GM04504 (cell line): ENCODE measurements around the gene ANKRD33B.

Experiments
- DNase-seq: peaks from one replicate; pipeline ENCODE4 v3.0.0-alpha.2; 2012; ENCODE audit warnings: low read depth

ANKRD33B gene

DNA sequence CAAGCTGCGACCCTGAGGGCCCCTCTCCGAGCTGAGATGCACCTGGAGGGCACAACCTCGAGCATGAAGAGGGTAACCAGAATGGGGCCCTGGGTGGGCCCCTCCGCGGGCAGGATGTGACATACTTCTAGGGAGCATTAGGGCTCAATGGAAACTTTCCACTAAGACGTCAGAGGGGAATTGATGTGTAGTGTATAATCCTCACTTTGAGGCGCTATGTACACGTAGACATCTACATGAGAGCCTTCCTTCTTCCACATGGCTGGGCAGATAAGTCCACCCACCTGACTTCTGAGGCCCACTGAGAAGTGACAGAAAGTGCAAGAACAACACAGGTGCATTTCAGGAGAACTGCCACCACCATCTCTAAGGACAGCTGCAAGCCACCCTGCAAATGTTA, 136.1 kb downstream of the ANKRD33B start:
- no peak for DNase-seq

DNA sequence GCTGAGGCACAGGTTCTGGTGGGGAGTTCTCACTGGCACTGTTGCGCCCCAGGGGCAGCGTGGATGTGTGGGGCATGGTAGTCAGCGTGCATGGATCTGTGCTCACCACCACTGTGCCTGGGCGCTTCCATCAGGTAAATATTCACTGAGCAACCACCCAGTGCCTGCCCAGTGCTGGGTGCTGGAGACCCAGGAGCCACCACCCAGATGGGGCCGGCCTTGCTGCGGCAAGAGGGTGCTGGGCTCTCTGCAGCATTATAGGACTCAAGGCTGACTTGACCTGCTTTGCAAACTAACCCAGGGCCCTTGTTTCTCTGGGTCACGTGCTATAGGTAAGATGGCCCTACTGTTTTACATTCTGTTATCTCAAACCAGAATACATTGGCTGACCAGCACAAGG, 136.6 kb downstream of the ANKRD33B start:
- DNase-seq: no peak

DNA sequence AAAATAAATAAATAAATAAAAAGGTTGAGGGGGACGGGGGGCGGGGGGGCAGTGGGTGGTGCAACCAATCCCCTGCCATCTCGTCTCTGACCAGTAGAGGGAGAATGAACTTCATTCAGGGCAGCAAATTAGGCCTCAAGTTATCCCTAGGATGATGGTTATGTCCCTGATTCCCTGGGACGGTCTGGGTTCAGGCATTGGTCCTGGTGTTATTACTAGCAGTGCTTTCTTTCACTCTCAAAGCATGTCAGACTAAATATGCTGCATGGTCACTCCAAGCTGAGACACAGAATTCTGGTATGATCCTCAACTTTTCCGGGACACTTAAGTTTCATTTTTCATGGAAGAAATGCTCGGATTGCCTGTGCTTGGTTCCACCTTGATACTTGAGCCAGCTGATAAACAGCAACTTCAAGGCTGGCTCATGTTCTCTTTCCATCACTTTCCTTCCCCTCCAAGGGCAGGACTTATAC, 137.7 kb downstream of the ANKRD33B start:
- DNase-seq: no peak

DNA sequence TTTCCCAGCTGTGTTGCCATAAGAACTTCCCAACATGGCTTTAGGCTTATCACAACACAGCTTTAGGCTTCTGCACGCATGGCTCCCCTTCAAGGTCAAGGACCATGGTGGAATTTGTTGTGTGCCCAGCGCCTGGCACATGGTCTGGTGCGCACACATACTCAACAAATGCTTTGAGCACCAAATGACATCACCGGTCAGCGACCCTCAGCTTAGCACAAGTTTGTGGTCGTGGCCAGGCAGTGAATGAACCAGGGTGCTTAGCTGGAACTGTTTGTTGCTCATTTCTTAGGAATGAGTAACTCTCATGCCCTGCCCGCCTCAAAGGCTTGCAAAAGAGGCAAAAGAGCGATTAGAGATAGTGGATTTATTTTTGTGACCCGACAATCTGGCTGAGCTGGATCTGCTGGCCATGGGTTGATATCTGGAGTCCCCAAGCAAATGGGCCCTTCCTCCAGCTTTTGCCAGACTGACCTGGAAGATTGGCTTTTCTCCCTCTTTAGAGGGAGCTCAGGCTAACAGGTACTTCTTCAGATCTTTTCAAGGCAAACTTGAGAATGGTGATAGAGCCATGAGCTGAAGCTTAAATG, 138.3 kb downstream of the ANKRD33B start:
- peak; percentile 36 for DNase-seq

DNA sequence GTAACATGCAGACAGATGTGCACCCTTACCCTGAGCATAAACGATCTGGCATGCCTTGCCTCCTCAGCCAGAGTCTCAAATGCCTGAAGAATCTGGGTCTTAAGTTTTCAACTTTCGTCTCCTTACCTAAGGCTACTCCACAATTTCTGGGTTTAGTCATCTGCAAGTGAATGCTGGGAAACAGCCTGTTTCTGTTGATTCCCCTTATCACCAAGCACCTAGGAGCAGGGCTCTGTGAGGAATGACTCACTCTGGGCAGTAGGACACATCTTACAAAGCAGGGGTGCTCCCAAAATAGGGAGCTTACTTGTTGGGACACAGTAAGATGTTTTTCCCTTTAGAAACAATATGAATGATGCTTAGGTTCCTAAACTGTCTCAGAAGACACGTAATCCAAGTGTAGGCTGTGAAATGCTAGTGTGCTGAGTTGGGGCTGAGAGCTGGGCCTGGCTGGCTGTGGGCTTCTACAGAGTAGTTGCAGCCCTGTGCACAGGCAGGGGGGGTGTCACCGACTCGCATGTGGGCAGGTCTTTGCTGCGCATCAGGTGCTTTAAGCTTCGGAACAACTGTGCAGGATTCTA, 139.1 kb downstream of the ANKRD33B start:
- no peak for DNase-seq

DNA sequence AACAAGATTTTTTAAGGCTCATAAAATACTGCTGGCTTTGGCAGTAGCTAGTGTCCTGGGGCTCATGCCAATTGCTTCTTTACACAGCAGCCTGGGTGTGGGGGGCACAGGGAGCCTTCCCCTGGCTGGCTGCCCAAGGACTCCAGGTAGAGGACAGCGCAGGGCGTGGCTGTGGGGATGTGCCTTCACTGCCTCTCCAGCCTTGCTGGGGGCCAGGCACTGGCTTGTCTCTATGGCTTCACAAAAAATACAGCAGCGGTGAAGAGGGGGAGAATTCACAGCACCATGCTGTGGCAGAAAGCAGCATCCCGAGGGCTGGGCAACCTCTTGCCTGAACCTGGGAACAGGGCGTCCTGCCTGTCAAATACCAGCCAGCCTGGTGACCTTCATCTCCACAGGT, 139.8 kb downstream of the ANKRD33B start:
- no peak for DNase-seq

DNA sequence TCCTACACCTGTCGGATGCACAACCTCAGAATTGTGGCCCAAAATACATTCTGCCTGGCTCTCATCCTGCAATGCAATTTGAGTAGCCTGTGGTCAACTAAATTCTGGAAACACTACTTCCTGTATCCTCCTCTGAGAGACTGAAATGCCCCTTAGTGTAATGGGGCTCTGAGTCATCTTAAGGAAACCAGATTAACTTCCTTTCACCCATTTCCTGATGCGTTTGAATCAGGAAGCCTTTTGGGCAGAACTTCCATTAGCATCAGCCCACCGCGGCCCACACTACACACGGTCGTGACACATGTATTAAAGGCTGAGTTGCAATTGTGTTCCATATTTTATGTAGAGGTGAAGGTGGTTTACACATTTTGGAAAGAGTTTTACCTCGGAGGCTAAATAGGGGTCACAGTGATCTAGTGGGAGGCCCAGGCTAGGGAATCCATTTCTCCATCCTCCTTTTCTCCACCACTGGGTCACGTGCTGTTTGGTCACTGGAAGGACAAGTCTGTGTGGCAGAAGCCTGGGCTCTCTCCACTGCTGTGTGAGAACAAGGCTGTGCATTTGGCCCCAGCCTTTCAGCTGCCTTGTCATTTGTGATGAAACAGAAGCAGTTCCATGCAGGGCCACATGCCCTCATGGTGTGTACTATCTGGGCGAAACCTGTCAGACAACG, 141.2 kb downstream of the ANKRD33B start:
- DNase-seq: no peak

DNA sequence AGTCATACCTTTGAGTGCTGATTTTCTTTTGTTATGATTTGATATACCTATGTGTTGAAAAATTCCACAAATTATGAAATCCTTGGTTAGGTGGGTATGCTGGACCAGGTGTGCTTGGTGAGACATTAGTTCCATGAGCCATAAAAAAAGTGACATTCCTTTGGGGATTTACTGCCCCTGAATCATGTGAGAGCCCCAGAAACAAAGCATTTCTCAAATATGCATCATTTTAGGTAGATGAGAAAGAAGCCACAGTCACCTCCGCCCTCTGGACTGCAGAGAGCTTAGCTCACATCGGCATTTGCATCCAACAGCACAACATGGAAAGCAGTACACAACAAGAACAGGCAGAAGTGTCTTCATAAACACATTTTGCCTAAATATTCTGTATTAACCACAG, 141.9 kb downstream of the ANKRD33B start:
- DNase-seq: no peak

DNA sequence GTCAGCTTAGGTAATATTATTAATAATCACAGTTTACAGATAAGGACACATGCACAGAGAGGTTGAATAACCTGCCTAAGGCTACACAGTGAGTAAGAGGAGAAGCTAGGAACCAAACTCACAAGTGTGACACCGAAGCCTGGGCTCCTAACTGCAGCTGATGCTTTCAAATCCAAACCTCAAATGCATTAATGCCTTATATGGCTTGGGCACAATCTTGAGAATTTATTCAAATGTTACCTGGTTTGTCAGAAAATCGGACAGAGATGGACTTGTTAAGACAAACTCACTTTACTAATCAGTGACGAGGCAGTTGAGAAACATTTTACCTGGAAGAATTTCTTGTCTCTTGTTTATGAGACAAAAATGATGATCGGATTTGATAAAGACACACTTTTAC, 142.5 kb downstream of the ANKRD33B start:
- DNase-seq: no peak
